GM20431 (cell line): ENCODE data around the gene CCDC88C.

ENCODE experiments used
- in situ Hi-C: fragments of 300-500 bp; cut with MseI, MboI; formaldehyde crosslinking; loops from one replicate; pipeline ENCODE4 v1.15.0; 2020; ENCODE audit warnings: low sequenced_read_pairs; ENCODE audit not compliant: unreplicated experiment

Gene CCDC88C

GRCh38 chr14:91223028-91223783, 194.4 kb downstream of the CCDC88C start:
- in situ Hi-C loops = no loop called here
